Adrenal gland (tissue), 5 donors: ENCODE measurements around the gene ITPR1.

Experiments used
- CTCF ChIP-seq, 6 experiments: fragments of 450-650 bp in 4 of 6; fragments of 200-600 bp in 2 of 6; sonication (generic) in 1 of 6; IDR thresholded peaks; 1 replicate in 5 of 6; 2 replicates in 1 of 6; pipeline versions ENCODE4 v1.5.1 to v1.8.0; 2016 to 2021; ENCODE audit warnings: antibody characterized with exemption in 6 of 6, mild to moderate bottlenecking in 2 of 6, moderate library complexity in 1 of 6
- POLR2A ChIP-seq, 2 donors: fragments of 450-650 bp; IDR thresholded peaks; one replicate each; pipeline ENCODE4 v1.6.1; 2017; ENCODE audit warnings: antibody characterized with exemption in 2 of 2, mild to moderate bottlenecking in 2 of 2, moderate library complexity in 1 of 2
- donor health status: DM: no; HTN: no; CAD: no.

GRCh38 chr3:4509983-4510755 lies 17.0 kb downstream of the ITPR1 start:
- TF ChIP-seq CTCF (IDR thresholded peaks at IDR 0.05) (no peak), POLR2A (IDR thresholded peaks at IDR 0.05) (no peak)
